IMR-90 (cell line): ENCODE results near the gene FOXO3. TPM values are rescaled to one million over a fixed set of nuclear protein-coding genes. Genes with fewer than 3 reads are reported as not detected.

Experiments used
- ATAC-seq: fragments of 200-7000 bp; cut with Tn5 transposase; 2 replicates; pipeline ENCODE4 v1.9.1; 2020; ENCODE audit warnings: low read depth, mild to moderate bottlenecking, moderate library complexity
- BruUV-seq: library from RNA; stranded (reverse); fragments of 400-500 nt; replicated peaks from 2 replicates; lab custom pipeline; 2021; lab: Mats Ljungman, UMichigan
- CTCF ChIA-PET: fragments of 300-600 bp; formaldehyde crosslinking; extraction: SDS; loops from one replicate; lab custom pipeline; 2021; ENCODE audit warnings: antibody characterized with exemption; lab: Yijun Ruan, JAX
- POLR2A ChIA-PET: fragments of 300-600 bp; sonication (Branson Sonifier 250); formaldehyde crosslinking; loops from one replicate; lab custom pipeline; 2022; ENCODE audit warnings: antibody characterized with exemption; ENCODE audit not compliant: unreplicated experiment; lab: Charles Lee
- DNase-seq: peaks from one replicate; pipeline ENCODE4 v3.0.0; 2013
- H2AFZ ChIP-seq: replicated peaks from 2 replicates; pipeline ENCODE3; 2013; ENCODE audit warnings: low read length, mild to moderate bottlenecking; ENCODE audit not compliant: poor library complexity
- H2AK5ac ChIP-seq: 2 replicates; pipeline ENCODE4 v1.6.1; 2013; ENCODE audit warnings: low read depth, low read length, inconsistent platforms
- H2AK9ac ChIP-seq: replicated peaks from 2 replicates; pipeline ENCODE3; 2013; ENCODE audit warnings: mild to moderate bottlenecking, low read depth, low read length, moderate library complexity; ENCODE audit not compliant: poor library complexity
- H2BK120ac ChIP-seq: 2 replicates; pipeline ENCODE4 v1.6.1; 2013; ENCODE audit warnings: low read depth, low read length, inconsistent platforms
- H2BK15ac ChIP-seq: 3 replicates; pipeline ENCODE4 v1.6.1; 2013; ENCODE audit warnings: low read depth, low read length, inconsistent platforms
- H2BK20ac ChIP-seq: 2 replicates; pipeline ENCODE4 v1.6.1; 2013; ENCODE audit warnings: low read depth, mild to moderate bottlenecking, inconsistent platforms, low read length, moderate library complexity
- H2BK5ac ChIP-seq: 2 replicates; pipeline ENCODE4 v1.6.1; 2013; ENCODE audit warnings: mild to moderate bottlenecking, low read depth, low read length, inconsistent platforms; ENCODE audit not compliant: poor library complexity, severe bottlenecking
- H3K14ac ChIP-seq: replicated peaks from 2 replicates; pipeline ENCODE4 v1.6.1; 2013; ENCODE audit warnings: low read depth, low read length, inconsistent platforms
- H3K18ac ChIP-seq: 2 replicates; pipeline ENCODE4 v1.6.1; 2013; ENCODE audit warnings: low read depth, low read length, control low read depth
- H3K23ac ChIP-seq: 2 replicates; pipeline ENCODE4 v1.6.1; 2013; ENCODE audit warnings: low read depth, low read length, inconsistent platforms
- H3K27ac ChIP-seq: 2 replicates; pipeline ENCODE4 v1.5.1; 2013; ENCODE audit warnings: mild to moderate bottlenecking, control low read depth, low read length; ENCODE audit not compliant: insufficient read depth
- H3K27me3 ChIP-seq: 2 replicates; pipeline ENCODE4 v1.6.1; 2013; ENCODE audit warnings: low read length; ENCODE audit not compliant: control insufficient read depth, insufficient read depth
- H3K36me3 ChIP-seq: 2 replicates; pipeline ENCODE4 v1.6.1; 2013; ENCODE audit warnings: low read length, mixed read lengths; ENCODE audit not compliant: control insufficient read depth, insufficient read depth
- H3K4ac ChIP-seq: 2 replicates; pipeline ENCODE4 v1.6.1; 2013; ENCODE audit warnings: low read depth, low read length, inconsistent platforms
- H3K4me1 ChIP-seq: 2 replicates; pipeline ENCODE4 v1.6.1; 2013; ENCODE audit warnings: low read length, mixed read lengths; ENCODE audit not compliant: control insufficient read depth, insufficient read depth
- H3K4me2 ChIP-seq: 2 replicates; pipeline ENCODE4 v1.6.1; 2013; ENCODE audit warnings: low read depth, mild to moderate bottlenecking, control low read depth, low read length, moderate library complexity
- H3K4me3 ChIP-seq: 2 replicates; pipeline ENCODE4 v1.5.1; 2013; ENCODE audit warnings: low read depth, mild to moderate bottlenecking, control low read depth, low read length, moderate library complexity; ENCODE audit not compliant: insufficient read depth
- H3K56ac ChIP-seq: 2 replicates; pipeline ENCODE4 v1.6.1; 2013; ENCODE audit warnings: low read length, inconsistent platforms; ENCODE audit not compliant: insufficient read depth; ENCODE audit errors: extremely low read depth
- H3K79me1 ChIP-seq, 2 experiments: 2 replicates each; pipeline ENCODE4 v1.6.1; 2013; ENCODE audit warnings: low read length in 2 of 2, inconsistent platforms in 1 of 2, low read depth in 1 of 2
- H3K9ac ChIP-seq: 2 replicates; pipeline ENCODE4 v1.6.1; 2013; ENCODE audit warnings: low read depth, low read length, control low read depth
- H3K9me1 ChIP-seq: 2 replicates; pipeline ENCODE4 v1.6.1; 2013; ENCODE audit warnings: low read length, inconsistent platforms; ENCODE audit not compliant: insufficient read depth
- H3K9me3 ChIP-seq: 2 replicates; pipeline ENCODE4 v1.6.1; 2013; ENCODE audit warnings: low read length; ENCODE audit not compliant: control insufficient read depth, insufficient read depth
- H4K20me1 ChIP-seq: 2 replicates; pipeline ENCODE4 v1.6.1; 2013; ENCODE audit warnings: low read length, inconsistent platforms; ENCODE audit not compliant: insufficient read depth
- H4K5ac ChIP-seq: 2 replicates; pipeline ENCODE4 v1.6.1; 2013; ENCODE audit warnings: mild to moderate bottlenecking, low read depth, low read length, control low read depth
- H4K8ac ChIP-seq, 2 experiments: 2 replicates each; pipeline ENCODE4 v1.6.1; 2013; ENCODE audit warnings: low read depth in 2 of 2, low read length in 2 of 2, control low read depth in 1 of 2, inconsistent platforms in 1 of 2
- H4K91ac ChIP-seq: 2 replicates; pipeline ENCODE4 v1.6.1; 2013; ENCODE audit warnings: low read depth, low read length, inconsistent platforms; ENCODE audit not compliant: insufficient read depth
- BHLHE40 ChIP-seq: fragments of 150-350 bp; IDR thresholded peaks from 2 replicates; pipeline ENCODE4 v1.6.1; 2016; ENCODE audit warnings: mild to moderate bottlenecking, low read depth, low read length
- CHD1 ChIP-seq: IDR thresholded peaks from 2 replicates; pipeline ENCODE4 v1.6.1; 2012; ENCODE audit warnings: low read depth, low read length, improper control_type of control experiment
- CTCF ChIP-seq: conservative IDR thresholded peaks from 2 replicates; pipeline ENCODE4 v1.5.1; 2012; ENCODE audit warnings: mild to moderate bottlenecking, low read depth, low read length, improper control_type of control experiment
- ELK1 ChIP-seq: fragments of 150-350 bp; IDR thresholded peaks from 2 replicates; pipeline ENCODE4 v1.6.1; 2016; ENCODE audit warnings: low read depth, mild to moderate bottlenecking, low read length, moderate library complexity, borderline replicate concordance
- FOS ChIP-seq: fragments of 150-350 bp; IDR thresholded peaks from 2 replicates; pipeline ENCODE4 v1.6.1; 2016; ENCODE audit warnings: low read depth, low read length
- MAFK ChIP-seq: IDR thresholded peaks from 2 replicates; pipeline ENCODE4 v1.6.1; 2012; ENCODE audit warnings: low read depth, low read length, improper control_type of control experiment
- MAZ ChIP-seq: IDR thresholded peaks from 2 replicates; pipeline ENCODE4 v1.6.1; 2012; ENCODE audit warnings: low read depth, mild to moderate bottlenecking, low read length, improper control_type of control experiment, moderate library complexity, borderline replicate concordance
- MXI1 ChIP-seq: IDR thresholded peaks from 2 replicates; pipeline ENCODE4 v1.6.1; 2012; ENCODE audit warnings: low read depth, mild to moderate bottlenecking, low read length, moderate library complexity, borderline replicate concordance
- NFE2L2 ChIP-seq: fragments of 150-350 bp; IDR thresholded peaks from 2 replicates; pipeline ENCODE4 v1.6.1; 2016; ENCODE audit warnings: low read depth, mild to moderate bottlenecking, low read length
- POLR2A ChIP-seq: IDR thresholded peaks from 2 replicates; pipeline ENCODE4 v1.6.1; 2012; ENCODE audit warnings: mild to moderate bottlenecking, low read depth, low read length
- RAD21 ChIP-seq: IDR thresholded peaks from 2 replicates; pipeline ENCODE4 v1.6.1; 2012; ENCODE audit warnings: low read length, improper control_type of control experiment
- RCOR1 ChIP-seq: IDR thresholded peaks from 2 replicates; pipeline ENCODE4 v1.6.1; 2012; ENCODE audit warnings: mild to moderate bottlenecking, low read length, improper control_type of control experiment; ENCODE audit not compliant: insufficient replicate concordance
- RFX5 ChIP-seq: IDR thresholded peaks from 2 replicates; pipeline ENCODE4 v1.8.0; 2012; ENCODE audit warnings: low read depth, mild to moderate bottlenecking, low read length, moderate library complexity
- SMC3 ChIP-seq: fragments of 150-350 bp; IDR thresholded peaks from 2 replicates; pipeline ENCODE4 v1.6.1; 2016; ENCODE audit warnings: low read depth, mild to moderate bottlenecking, antibody characterized with exemption, low read length, moderate library complexity
- USF2 ChIP-seq: fragments of 150-350 bp; IDR thresholded peaks from 2 replicates; pipeline ENCODE4 v1.6.1; 2017; ENCODE audit warnings: mild to moderate bottlenecking, antibody characterized with exemption, low read length, low read depth
- WGBS, 2 experiments: methylation state at CpG; one replicate each; pipeline versions ENCODE4 v1.1.5 to v1.1.7; 2013; ENCODE audit warnings: missing lambda C conversion rate in 2 of 2; ENCODE audit not compliant: insufficient read length in 1 of 2; ENCODE audit errors: extremely low coverage in 2 of 2; 5-methylcytosine and 5-hydroxymethylcytosine counted together
- dilution Hi-C: fragments of 300-500 bp; cut with HindIII; formaldehyde crosslinking; loops from one replicate; pipeline ENCODE4 v1.14.3; 2018; ENCODE audit warnings: low sequenced_read_pairs; ENCODE audit not compliant: unreplicated experiment
- in situ Hi-C: fragments of 300-500 bp; cut with MboI; formaldehyde crosslinking; loops from 3 replicates; pipeline ENCODE4 v1.14.3; 2019; ENCODE audit warnings: low sequenced_read_pairs, inconsistent platforms, mixed read lengths
- intact Hi-C: fragments of 100-400 bp; cut with micrococcal nuclease; formaldehyde crosslinking; loops from 2 replicates; pipeline ENCODE4 v1.10.0; 2022
- polyA plus RNA-seq, 3 experiments: library from polyadenylated mRNA; depleted of rRNA; stranded (reverse); fragments of >200 nt; gene quantifications; 2 replicates each; pipeline ENCODE4 v1.2.3, GENCODE V29; 2012; ENCODE audit warnings: low replicate concordance in 1 of 3
- total RNA-seq: library from RNA; depleted of rRNA; stranded (reverse); fragments of >200 nt; gene quantifications from 2 replicates; pipeline ENCODE4 v1.2.3, GENCODE V29; 2012

FOXO3 gene
- total and polyA plus RNA-seq, 2 of the 4 experiments (the other 2 are of a cell fraction): 17.5 to 38.7 TPM

GRCh38 chr6:108673153-108673552 is 112.4 kb downstream of the FOXO3 start:
- dilution Hi-C loops: no loop called here
- no TSS peak for BruUV-seq
- peaks cover 82% of the 10 kb centered on the region for H4K20me1 ChIP-seq

More at GRCh38 chr6:108673153-108673552, 112.4 kb downstream of the FOXO3 start:
- H3K27ac ChIP-seq: no peak overlapping the region
- no peak overlapping the region for H3K23ac ChIP-seq
- no peak overlapping the region for H3K56ac ChIP-seq
- H3K4ac ChIP-seq: no peak overlapping the region
- WGBS, 2 experiments: no CpG with 5 or more reads among the region's 6 CpGs
- no peak overlapping the region for H2BK20ac ChIP-seq
- H3K9me1 ChIP-seq: peaks cover 29% of the 10 kb centered on the region
- DNase-seq (no peak), ATAC-seq (no peak)
- ChIA-PET CTCF (no interaction called here), POLR2A (no interaction called here)
- H2BK120ac ChIP-seq: no peak overlapping the region
- no peak overlapping the region for H3K18ac ChIP-seq
- intact Hi-C loops: loop anchor here (5.0 kb wide), 1 partner anchor 111 kb away; the partner anchor contains the start of gene FOXO3
- H3K4me3 ChIP-seq: no peak overlapping the region
- no peak overlapping the region for H3K9ac ChIP-seq
- TF ChIP-seq CHD1: no peak
- no peak for TF ChIP-seq SMC3
- TF ChIP-seq RFX5: no peak
- no peak for TF ChIP-seq RCOR1
- no peak for TF ChIP-seq MXI1
- no peak for TF ChIP-seq POLR2A
- no peak for TF ChIP-seq ELK1
- no peak for TF ChIP-seq USF2
- TF ChIP-seq NFE2L2: no peak
- no peak for TF ChIP-seq BHLHE40
- no peak for TF ChIP-seq CTCF
- no peak for TF ChIP-seq FOS
- no peak for TF ChIP-seq RAD21
- TF ChIP-seq MAZ: no peak
- TF ChIP-seq MAFK: no peak
- no peak overlapping the region for H4K5ac ChIP-seq
- no peak overlapping the region for H2BK15ac ChIP-seq
- H3K79me1 ChIP-seq: peaks cover 57 to 83% of the 10 kb centered on the region in 2 experiments
- in situ Hi-C loops: no loop called here
- no peak overlapping the region for H2BK5ac ChIP-seq
- H3K14ac ChIP-seq: no peak overlapping the region
- no peak overlapping the region for H4K8ac ChIP-seq
- H3K36me3 ChIP-seq: peaks cover 2% of the 10 kb centered on the region
- no peaks in the 10 kb centered on the region for H3K9me3 ChIP-seq
- H3K27me3 ChIP-seq: no peaks in the 10 kb centered on the region
- H3K4me1 ChIP-seq: peaks cover 24% of the 10 kb centered on the region
- no peak overlapping the region for H2AFZ ChIP-seq
- no peak overlapping the region for H3K4me2 ChIP-seq
- H2AK5ac ChIP-seq: no peak overlapping the region
- H2AK9ac ChIP-seq: no peak overlapping the region
- H4K91ac ChIP-seq: no peak overlapping the region
